Measurements from ENCODE around the gene SLC30A2.

The SLC30A2 gene

DNA sequence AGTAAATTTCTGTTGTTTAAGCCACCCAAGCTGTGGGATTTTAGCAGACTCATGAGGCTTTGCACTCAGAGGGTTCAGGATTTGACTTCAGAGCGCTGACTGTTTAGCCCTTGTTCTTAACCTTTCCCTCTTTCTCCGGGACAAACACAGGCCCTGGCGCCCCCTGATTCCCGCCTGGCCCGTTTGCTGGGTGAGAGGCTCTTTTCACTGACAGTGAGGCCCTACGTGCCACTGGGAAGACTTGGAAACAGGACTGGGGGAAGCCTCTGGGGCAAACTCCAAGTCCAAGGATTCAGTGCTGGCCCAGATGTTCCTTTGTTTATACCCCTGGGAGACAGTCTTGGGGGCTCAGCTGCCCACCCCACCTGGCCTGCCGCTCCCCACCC is 33.3 kb upstream of the SLC30A2 start:
- Histone ChIP-seq H3K27me3 (ENCODE audit: insufficient read depth, poor library complexity, severe bottlenecking) (peaks cover 3% of the 10 kb centered on the region), H3K4me3 (replicated peaks; ENCODE audit: insufficient read depth, low read length) (no peak overlapping the region), H3K27ac (replicated peaks) (no peak overlapping the region)
- DNase-seq (ENCODE audit: low read depth in 1 of 2, low spot score in 1 of 2): no peak
- no peak for TF ChIP-seq SPI1 (IDR thresholded peaks at IDR 0.05; ENCODE audit: borderline replicate concordance, low read depth)

- no peak for DNase-seq (ENCODE audit: low read depth in 1 of 2, low spot score in 1 of 2)
- Histone ChIP-seq H3K27me3 (ENCODE audit: insufficient read depth, poor library complexity, severe bottlenecking) (peaks cover 3% of the 10 kb centered on the region), H3K27ac (replicated peaks) (no peak overlapping the region), H3K4me3 (replicated peaks; ENCODE audit: insufficient read depth, low read length) (no peak overlapping the region)
- TF ChIP-seq, protein P1, sequence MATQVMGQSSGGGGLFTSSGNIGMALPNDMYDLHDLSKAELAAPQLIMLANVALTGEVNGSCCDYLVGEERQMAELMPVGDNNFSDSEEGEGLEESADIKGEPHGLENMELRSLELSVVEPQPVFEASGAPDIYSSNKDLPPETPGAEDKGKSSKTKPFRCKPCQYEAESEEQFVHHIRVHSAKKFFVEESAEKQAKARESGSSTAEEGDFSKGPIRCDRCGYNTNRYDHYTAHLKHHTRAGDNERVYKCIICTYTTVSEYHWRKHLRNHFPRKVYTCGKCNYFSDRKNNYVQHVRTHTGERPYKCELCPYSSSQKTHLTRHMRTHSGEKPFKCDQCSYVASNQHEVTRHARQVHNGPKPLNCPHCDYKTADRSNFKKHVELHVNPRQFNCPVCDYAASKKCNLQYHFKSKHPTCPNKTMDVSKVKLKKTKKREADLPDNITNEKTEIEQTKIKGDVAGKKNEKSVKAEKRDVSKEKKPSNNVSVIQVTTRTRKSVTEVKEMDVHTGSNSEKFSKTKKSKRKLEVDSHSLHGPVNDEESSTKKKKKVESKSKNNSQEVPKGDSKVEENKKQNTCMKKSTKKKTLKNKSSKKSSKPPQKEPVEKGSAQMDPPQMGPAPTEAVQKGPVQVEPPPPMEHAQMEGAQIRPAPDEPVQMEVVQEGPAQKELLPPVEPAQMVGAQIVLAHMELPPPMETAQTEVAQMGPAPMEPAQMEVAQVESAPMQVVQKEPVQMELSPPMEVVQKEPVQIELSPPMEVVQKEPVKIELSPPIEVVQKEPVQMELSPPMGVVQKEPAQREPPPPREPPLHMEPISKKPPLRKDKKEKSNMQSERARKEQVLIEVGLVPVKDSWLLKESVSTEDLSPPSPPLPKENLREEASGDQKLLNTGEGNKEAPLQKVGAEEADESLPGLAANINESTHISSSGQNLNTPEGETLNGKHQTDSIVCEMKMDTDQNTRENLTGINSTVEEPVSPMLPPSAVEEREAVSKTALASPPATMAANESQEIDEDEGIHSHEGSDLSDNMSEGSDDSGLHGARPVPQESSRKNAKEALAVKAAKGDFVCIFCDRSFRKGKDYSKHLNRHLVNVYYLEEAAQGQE (IDR thresholded peaks at IDR 0.05; ENCODE audit: insufficient replicate concordance, low read depth): no peak
- TF ChIP-seq CTCF (IDR thresholded peaks at IDR 0.05; ENCODE audit: insufficient read depth, low read length) (no peak), POLR2AphosphoS5 (IDR thresholded peaks at IDR 0.05; ENCODE audit: low read depth) (no peak), SPI1 (IDR thresholded peaks at IDR 0.05; ENCODE audit: borderline replicate concordance, low read depth) (no peak), GABPA (IDR thresholded peaks at IDR 0.05; ENCODE audit: low read depth) (no peak)
These were observed 32.6 kb upstream of the SLC30A2 start for GRCh38 chr1:26078286-26079177.

DNA sequence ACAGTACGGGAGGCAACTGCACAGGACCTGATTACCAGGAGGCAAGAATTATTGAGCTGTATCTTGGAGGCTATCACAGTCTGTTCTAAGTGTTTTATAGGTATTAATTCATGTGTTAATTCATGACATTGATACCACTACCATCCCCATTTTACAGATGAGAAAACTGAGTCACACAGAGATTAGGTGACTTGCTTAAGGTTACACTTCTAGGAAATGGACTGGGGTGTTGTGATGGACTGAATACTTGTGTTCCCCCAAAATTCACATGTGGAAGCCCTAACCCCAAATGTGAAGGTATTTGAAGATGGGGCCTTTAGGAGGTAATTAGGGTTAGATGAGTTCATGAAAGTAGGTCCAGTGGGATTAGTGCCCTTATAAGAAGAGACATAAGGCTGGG is 31.6 kb upstream of the SLC30A2 start:
- no peak for TF ChIP-seq SPI1 (IDR thresholded peaks at IDR 0.05; ENCODE audit: borderline replicate concordance, low read depth)
- TF ChIP-seq, protein P1 (IDR thresholded peaks at IDR 0.05; ENCODE audit: insufficient replicate concordance, low read depth): no peak
- TF ChIP-seq CTCF (IDR thresholded peaks at IDR 0.05; ENCODE audit: insufficient read depth, low read length): no peak
- no peak for TF ChIP-seq POLR2AphosphoS5 (IDR thresholded peaks at IDR 0.05; ENCODE audit: low read depth)
- TF ChIP-seq GABPA (IDR thresholded peaks at IDR 0.05; ENCODE audit: low read depth): no peak
- H3K4me3 ChIP-seq (replicated peaks; ENCODE audit: insufficient read depth, low read length): no peak overlapping the region
- DNase-seq (ENCODE audit: low read depth in 1 of 2, low spot score in 1 of 2): no peak
- H3K27me3 ChIP-seq (ENCODE audit: insufficient read depth, poor library complexity, severe bottlenecking): no peaks in the 10 kb centered on the region
- no peak overlapping the region for H3K27ac ChIP-seq (replicated peaks)

GRCh38 chr1:26075421-26076144 is 29.7 kb upstream of the SLC30A2 start:
- no peaks in the 10 kb centered on the region for H3K27me3 ChIP-seq (ENCODE audit: insufficient read depth, poor library complexity, severe bottlenecking)
- DNase-seq (ENCODE audit: low read depth in 1 of 2, low spot score in 1 of 2): no peak
- H3K4me3 ChIP-seq (replicated peaks; ENCODE audit: insufficient read depth, low read length): no peak overlapping the region
- no peak for TF ChIP-seq SPI1 (IDR thresholded peaks at IDR 0.05; ENCODE audit: borderline replicate concordance, low read depth)
- TF ChIP-seq CTCF (IDR thresholded peaks at IDR 0.05; ENCODE audit: insufficient read depth, low read length): no peak
- no peak for TF ChIP-seq POLR2AphosphoS5 (IDR thresholded peaks at IDR 0.05; ENCODE audit: low read depth)
- TF ChIP-seq, protein P1 (IDR thresholded peaks at IDR 0.05; ENCODE audit: insufficient replicate concordance, low read depth): no peak
- TF ChIP-seq GABPA (IDR thresholded peaks at IDR 0.05; ENCODE audit: low read depth): no peak
- no peak overlapping the region for H3K27ac ChIP-seq (replicated peaks)

All from HL-60 (cell line).